H9 (cell line): ENCODE results near the gene DDC. TPM values are rescaled to one million over a fixed set of nuclear protein-coding genes. Genes with fewer than 3 reads are reported as not detected.

Experiments
- DNase-seq: peaks from one replicate; pipeline ENCODE4 v3.0.0-alpha.2; 2017
- H2AFZ ChIP-seq: one replicate; pipeline ENCODE4 v1.6.1; 2013; ENCODE audit warnings: mild to moderate bottlenecking, low read length, control low read depth, moderate library complexity
- H2AK5ac ChIP-seq: 2 replicates; pipeline ENCODE4 v1.6.1; 2013; ENCODE audit warnings: low read length, control low read depth, mixed read lengths; ENCODE audit not compliant: insufficient read length
- H2BK120ac ChIP-seq: one replicate; pipeline ENCODE4 v1.6.1; 2013; ENCODE audit warnings: low read depth, mild to moderate bottlenecking, low read length, control low read depth, inconsistent platforms; ENCODE audit not compliant: poor library complexity, severe bottlenecking
- H2BK12ac ChIP-seq: 2 replicates; pipeline ENCODE4 v1.6.1; 2013; ENCODE audit warnings: low read length, control low read depth, mixed read lengths, low read depth; ENCODE audit not compliant: insufficient read length
- H2BK15ac ChIP-seq: 2 replicates; pipeline ENCODE4 v1.6.1; 2013; ENCODE audit warnings: low read depth, low read length, control low read depth
- H2BK20ac ChIP-seq: one replicate; pipeline ENCODE4 v1.6.1; 2013; ENCODE audit warnings: low read depth, mild to moderate bottlenecking, low read length, control low read depth, inconsistent platforms; ENCODE audit not compliant: poor library complexity, severe bottlenecking
- H2BK5ac ChIP-seq: 2 replicates; pipeline ENCODE4 v1.6.1; 2013; ENCODE audit warnings: low read length, control low read depth, mixed read lengths; ENCODE audit not compliant: insufficient read length
- H3K14ac ChIP-seq: 2 replicates; pipeline ENCODE4 v1.6.1; 2013; ENCODE audit warnings: low read length, control low read depth; ENCODE audit not compliant: insufficient read depth
- H3K18ac ChIP-seq: 2 replicates; pipeline ENCODE4 v1.6.1; 2013; ENCODE audit warnings: low read depth, mild to moderate bottlenecking, mixed read lengths, low read length, control low read depth; ENCODE audit not compliant: insufficient read length
- H3K23ac ChIP-seq: 2 replicates; pipeline ENCODE4 v1.6.1; 2013; ENCODE audit warnings: low read length, control low read depth, mixed read lengths, low read depth; ENCODE audit not compliant: insufficient read length
- H3K23me2 ChIP-seq: 2 replicates; pipeline ENCODE4 v1.6.1; 2013; ENCODE audit warnings: low read depth, mild to moderate bottlenecking, mixed read lengths, low read length, control low read depth; ENCODE audit not compliant: insufficient read length, poor library complexity, severe bottlenecking
- H3K27ac ChIP-seq: 2 replicates; pipeline ENCODE4 v1.5.1; 2013; ENCODE audit warnings: low read length, control low read depth, mixed read lengths, low read depth; ENCODE audit not compliant: insufficient read length
- H3K27me3 ChIP-seq: 2 replicates; pipeline ENCODE4 v1.6.1; 2013; ENCODE audit warnings: low read length, control low read depth, inconsistent platforms; ENCODE audit not compliant: insufficient read depth
- H3K4ac ChIP-seq: 2 replicates; pipeline ENCODE4 v1.6.1; 2013; ENCODE audit warnings: low read depth, mild to moderate bottlenecking, control low read depth, inconsistent platforms, low read length, moderate library complexity
- H3K4me1 ChIP-seq: 2 replicates; pipeline ENCODE4 v1.6.1; 2013; ENCODE audit warnings: low read length, control low read depth, inconsistent platforms; ENCODE audit not compliant: insufficient read depth
- H3K4me2 ChIP-seq: 2 replicates; pipeline ENCODE4 v1.6.1; 2013; ENCODE audit warnings: low read length, control low read depth, mixed read lengths; ENCODE audit not compliant: insufficient read length, insufficient read depth
- H3K56ac ChIP-seq: 2 replicates; pipeline ENCODE4 v1.6.1; 2013; ENCODE audit warnings: low read depth, mild to moderate bottlenecking, mixed read lengths, low read length, control low read depth; ENCODE audit not compliant: insufficient read length
- H3K79me1 ChIP-seq: 2 replicates; pipeline ENCODE4 v1.6.1; 2013; ENCODE audit warnings: low read depth, mild to moderate bottlenecking, moderate library complexity, low read length, control low read depth, inconsistent platforms; ENCODE audit not compliant: insufficient read depth, poor library complexity, severe bottlenecking
- H3K79me2 ChIP-seq: 2 replicates; pipeline ENCODE4 v1.6.1; 2013; ENCODE audit warnings: low read length, control low read depth, inconsistent platforms; ENCODE audit not compliant: insufficient read depth
- H3K9ac ChIP-seq: 2 replicates; pipeline ENCODE4 v1.6.1; 2013; ENCODE audit warnings: low read length, control low read depth, mixed read lengths; ENCODE audit not compliant: insufficient read length; ENCODE audit errors: extremely low read depth
- H3K9me3 ChIP-seq: one replicate; pipeline ENCODE4 v1.6.1; 2013; ENCODE audit warnings: low read depth, low read length, inconsistent platforms; ENCODE audit not compliant: control insufficient read depth
- H3T11ph ChIP-seq: one replicate; pipeline ENCODE4 v1.6.1; 2013; ENCODE audit warnings: mild to moderate bottlenecking, low read length, control low read depth, inconsistent platforms
- H4K20me1 ChIP-seq: one replicate; pipeline ENCODE4 v1.6.1; 2013; ENCODE audit not compliant: control insufficient read depth, insufficient read length, insufficient read depth
- H4K5ac ChIP-seq: 2 replicates; pipeline ENCODE4 v1.6.1; 2013; ENCODE audit warnings: low read depth, mild to moderate bottlenecking, mixed read lengths, low read length, control low read depth; ENCODE audit not compliant: insufficient read length
- H4K8ac ChIP-seq: replicated peaks from 2 replicates; pipeline ENCODE4 v1.6.1; 2013; ENCODE audit warnings: low read length, control low read depth, mixed read lengths, low read depth; ENCODE audit not compliant: insufficient read length
- H4K91ac ChIP-seq: 2 replicates; pipeline ENCODE4 v1.6.1; 2013; ENCODE audit warnings: low read depth, mild to moderate bottlenecking, moderate library complexity, mixed read lengths, low read length, control low read depth; ENCODE audit not compliant: insufficient read length
- H3K27ac Mint-ChIP-seq, 3 experiments: 2 replicates in 2 of 3; 3 replicates in 1 of 3; pipeline ENCODE4 v1.8.0; 2020 to 2021; ENCODE audit warnings: mixed read lengths in 3 of 3, mild to moderate bottlenecking in 1 of 3, moderate library complexity in 1 of 3
- H3K27me3 Mint-ChIP-seq: 2 replicates; pipeline ENCODE4 v1.8.0; 2021; ENCODE audit warnings: low read depth, mild to moderate bottlenecking, moderate library complexity, mixed read lengths
- H3K36me3 Mint-ChIP-seq, 3 experiments: 2 replicates in 2 of 3; 3 replicates in 1 of 3; pipeline ENCODE4 v1.8.0; 2020 to 2021; ENCODE audit warnings: low read depth in 3 of 3, mixed read lengths in 3 of 3; ENCODE audit not compliant: insufficient read depth in 1 of 3
- H3K4me1 Mint-ChIP-seq, 2 experiments: 2 replicates each; pipeline ENCODE4 v1.8.0; 2020; ENCODE audit warnings: mixed read lengths in 2 of 2
- H3K4me3 Mint-ChIP-seq, 2 experiments: 2 replicates in 1 of 2; 3 replicates in 1 of 2; pipeline ENCODE4 v1.8.0; 2020 to 2021; ENCODE audit warnings: mild to moderate bottlenecking in 2 of 2, mixed read lengths in 2 of 2, moderate library complexity in 1 of 2
- H3K9me3 Mint-ChIP-seq, 2 experiments: 2 replicates in 1 of 2; 3 replicates in 1 of 2; pipeline ENCODE4 v1.8.0; 2020; ENCODE audit warnings: mild to moderate bottlenecking in 2 of 2, mixed read lengths in 2 of 2, moderate library complexity in 1 of 2
- CTCF ChIP-seq: fragments of 200-600 bp; sonication (generic); conservative IDR thresholded peaks from 3 replicates; pipeline ENCODE4 v1.8.0; 2021; ENCODE audit warnings: antibody characterized with exemption, mild to moderate bottlenecking
- WGBS: extraction: QIAGEN DNeasy Blood & Tissue Kit; methylation state at CpG from one replicate; pipeline ENCODE4 v1.1.7; 2013; ENCODE audit warnings: missing lambda C conversion rate, low lambda C conversion rate, mixed read lengths; ENCODE audit not compliant: insufficient read length; ENCODE audit errors: extremely low coverage; 5-methylcytosine and 5-hydroxymethylcytosine counted together
- total RNA-seq: library from RNA; stranded (reverse); gene quantifications from 2 replicates; pipeline ENCODE4 v1.2.1, GENCODE V29; 2021

The DDC gene
- total RNA-seq, 1 experiment from 2014 or later: not detected

GRCh38 chr7:50529093-50529862 is 35.9 kb downstream of the DDC start:
- Histone ChIP-seq H3K9ac (no peak overlapping the region), H4K5ac (no peak overlapping the region), H3K4me1 (no peaks in the 10 kb centered on the region; the same call in 1 of the 2 replicates), H2BK15ac (no peak overlapping the region), H3K4ac (no peak overlapping the region), H4K91ac (no peak overlapping the region), H4K20me1 (no peaks in the 10 kb centered on the region), H3K23me2 (no peaks in the 10 kb centered on the region), H3K18ac (no peak overlapping the region), H3K27me3 (no peaks in the 10 kb centered on the region), H2BK5ac (no peak overlapping the region), H3K79me2 (no peaks in the 10 kb centered on the region), H3K27ac (no peak overlapping the region), H3K79me1 (no peaks in the 10 kb centered on the region), H2BK20ac (no peak overlapping the region), H2BK12ac (no peak overlapping the region), H4K8ac (no peak overlapping the region), H3K9me3 (no peaks in the 10 kb centered on the region), H3T11ph (no peak overlapping the region), H2BK120ac (no peak overlapping the region), H3K14ac (no peak overlapping the region), H3K4me2 (no peak overlapping the region), H3K56ac (no peak overlapping the region), H3K23ac (no peak overlapping the region), H2AK5ac (no peak overlapping the region), H2AFZ (no peak overlapping the region)
- peaks cover 24 to 31% of the 10 kb centered on the region in 2 experiments for H3K4me1 Mint-ChIP-seq
- peaks cover 0 to 2% of the 10 kb centered on the region in 2 experiments; a peak in 1 of 5 replicates for H3K9me3 Mint-ChIP-seq
- no peak overlapping the region for H3K27ac Mint-ChIP-seq
- H3K27me3 Mint-ChIP-seq: peaks cover 3% of the 10 kb centered on the region
- 0 out of 7 replicates have a peak, but pooled peaks cover 0 to 3% (median 0%) of the 10 kb centered on the region in 3 experiments for H3K36me3 Mint-ChIP-seq
- WGBS: no CpG with 5 or more reads among the region's 15 CpGs
- TF ChIP-seq CTCF: no peak
- no peak overlapping the region for H3K4me3 Mint-ChIP-seq
- no peak for DNase-seq
